GM23248 (cell line): ENCODE data around the gene ROR1. TPM values are rescaled to one million over a fixed set of nuclear protein-coding genes. Genes with fewer than 3 reads are reported as not detected.

Experiments used
- DNase-seq: peaks from one replicate; pipeline ENCODE4 v3.0.0-alpha.2; 2015
- H2AFZ ChIP-seq: fragments of 200-600 bp; sonication (generic); 2 replicates; pipeline ENCODE4 v1.6.1; 2016; ENCODE audit warnings: antibody characterized with exemption
- H3F3A ChIP-seq: fragments of 200-600 bp; sonication (generic); 2 replicates; pipeline ENCODE4 v1.6.1; 2016; ENCODE audit warnings: mild to moderate bottlenecking, antibody characterized with exemption, mixed run types; ENCODE audit not compliant: insufficient read depth
- H3K27ac ChIP-seq: fragments of 200-600 bp; sonication (generic); 2 replicates; pipeline ENCODE4 v1.5.1; 2016; ENCODE audit warnings: mild to moderate bottlenecking
- H3K27me3 ChIP-seq: fragments of 200-600 bp; sonication (generic); replicated peaks from 2 replicates; pipeline ENCODE4 v1.6.1; 2016; ENCODE audit warnings: mild to moderate bottlenecking; ENCODE audit not compliant: insufficient read depth
- H3K36me3 ChIP-seq: fragments of 200-600 bp; sonication (generic); 2 replicates; pipeline ENCODE4 v1.6.1; 2016; ENCODE audit warnings: low read depth, mild to moderate bottlenecking
- H3K4me1 ChIP-seq: fragments of 200-600 bp; sonication (generic); 2 replicates; pipeline ENCODE4 v1.6.1; 2016; ENCODE audit warnings: mild to moderate bottlenecking; ENCODE audit not compliant: insufficient read depth
- H3K4me2 ChIP-seq: fragments of 200-600 bp; sonication (generic); one replicate; pipeline ENCODE4 v1.6.1; 2016; ENCODE audit warnings: mild to moderate bottlenecking; ENCODE audit not compliant: unreplicated experiment
- H3K4me3 ChIP-seq: fragments of 200-600 bp; sonication (generic); 2 replicates; pipeline ENCODE4 v1.5.1; 2016; ENCODE audit warnings: mild to moderate bottlenecking
- H3K79me2 ChIP-seq: fragments of 200-600 bp; sonication (generic); 2 replicates; pipeline ENCODE4 v1.6.1; 2016; ENCODE audit warnings: mild to moderate bottlenecking; ENCODE audit not compliant: insufficient read depth
- H3K9ac ChIP-seq: fragments of 200-600 bp; sonication (generic); 2 replicates; pipeline ENCODE4 v1.6.1; 2016; ENCODE audit warnings: mild to moderate bottlenecking
- H3K9me2 ChIP-seq: fragments of 200-600 bp; sonication (generic); 2 replicates; pipeline ENCODE4 v1.6.1; 2016; ENCODE audit warnings: mixed run types, mild to moderate bottlenecking, moderate library complexity; ENCODE audit not compliant: insufficient read depth
- H3K9me3 ChIP-seq: fragments of 200-600 bp; sonication (generic); one replicate; pipeline ENCODE4 v1.6.1; 2017; ENCODE audit warnings: low read depth
- H4K20me1 ChIP-seq: fragments of 200-600 bp; sonication (generic); 2 replicates; pipeline ENCODE4 v1.6.0; 2016; ENCODE audit not compliant: insufficient read depth
- EZH2 ChIP-seq: fragments of 200-600 bp; sonication (generic); IDR thresholded peaks from 2 replicates; pipeline ENCODE4 v1.6.1; 2018; ENCODE audit warnings: antibody characterized with exemption, mild to moderate bottlenecking; ENCODE audit not compliant: insufficient read depth, poor library complexity, severe bottlenecking
- EZH2phosphoT487 ChIP-seq: fragments of 200-600 bp; sonication (generic); IDR thresholded peaks from 2 replicates; pipeline ENCODE4 v1.6.1; 2018; ENCODE audit warnings: antibody characterized with exemption, moderate library complexity, mild to moderate bottlenecking, low read depth; ENCODE audit not compliant: insufficient read depth
- WGBS, 2 experiments: methylation state at CpG; one replicate each; pipeline ENCODE4 v1.1.6; 2015 to 2017; ENCODE audit warnings: low lambda C conversion rate in 2 of 2, low coverage in 1 of 2; ENCODE audit errors: missing lambda C conversion rate in 2 of 2; 5-methylcytosine and 5-hydroxymethylcytosine counted together
- in situ Hi-C: fragments of 300-500 bp; cut with MboI; formaldehyde crosslinking; loops from 2 replicates; pipeline ENCODE4 v1.15.0; 2020
- polyA plus RNA-seq: library from polyadenylated mRNA; unstranded; fragments of >200 nt; fragmentation: Nextera tagmentation; extraction: Ambion mirVana; gene quantifications from 2 replicates; pipeline ENCODE4 v1.2.1, GENCODE V29; 2016
- total RNA-seq: library from RNA; depleted of rRNA; stranded (reverse); fragments of >200 nt; shearing (Covaris generic); gene quantifications from 2 replicates; pipeline ENCODE4 v1.2.3, GENCODE V29; 2014

ROR1 gene
- total and polyA plus RNA-seq, 2 experiments from 2014 or later, result 12.0 to 13.3 TPM

DNA sequence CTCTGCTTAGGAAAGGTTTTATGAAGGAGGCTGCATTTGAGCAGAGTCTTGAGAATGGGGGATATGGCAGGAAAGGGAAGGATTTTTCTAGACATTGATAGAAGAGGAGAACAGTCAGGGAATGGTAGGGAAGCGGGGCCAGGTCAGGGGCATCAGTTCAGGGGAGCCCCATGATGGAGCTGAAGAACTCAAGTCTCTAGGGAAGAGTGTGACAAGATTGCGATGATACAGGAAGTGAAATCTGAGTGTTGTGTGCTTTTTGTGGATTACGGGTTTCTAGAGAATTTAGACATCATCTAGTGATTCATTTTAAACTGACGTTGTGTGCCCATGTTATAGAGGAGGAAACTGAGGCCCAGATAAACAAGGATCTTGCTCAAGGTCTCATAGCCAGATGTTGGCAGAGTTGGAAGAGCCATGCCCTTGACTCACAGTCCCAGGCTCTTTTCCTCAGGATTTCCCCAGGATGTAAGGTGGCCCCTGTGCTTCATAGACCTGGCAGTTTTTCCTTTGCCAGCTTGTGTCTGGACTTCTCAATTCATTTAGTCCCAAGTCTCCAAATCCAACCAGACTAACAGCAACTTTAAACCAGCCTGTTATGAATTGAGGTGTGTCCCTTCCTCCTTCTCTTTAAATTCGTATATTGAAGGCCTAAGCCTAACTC is 130.3 kb downstream of the ROR1 start:
- Histone ChIP-seq H3F3A (no peaks in the 10 kb centered on the region; the same call in 1 of the 2 replicates), H3K4me3 (no peak overlapping the region), H3K4me1 (peaks cover 8% of the 10 kb centered on the region), H3K9me2 (no peaks in the 10 kb centered on the region), H2AFZ (no peak overlapping the region), H3K4me2 (no peak overlapping the region), H3K9ac (no peak overlapping the region), H3K27ac (no peak overlapping the region), H3K36me3 (no peaks in the 10 kb centered on the region), H3K79me2 (no peaks in the 10 kb centered on the region), H3K27me3 (no peaks in the 10 kb centered on the region), H3K9me3 (no peaks in the 10 kb centered on the region), H4K20me1 (no peaks in the 10 kb centered on the region)
- in situ Hi-C loops, result loop anchor here (25.0 kb wide), 1 partner anchor 217 kb away; no protein-coding TSS in a partner anchor
- no peak for DNase-seq
- WGBS, 2 experiments, result 96 to 98% methylated on average over 5 of the region's 5 CpGs
- no peak for TF ChIP-seq EZH2
- TF ChIP-seq EZH2phosphoT487, result no peak

GRCh38 chr1:63904826-63905225 is 131.0 kb downstream of the ROR1 start:
- no peaks in the 10 kb centered on the region for H3K79me2 ChIP-seq
- DNase-seq, result no peak
- H3K27me3 ChIP-seq, result no peaks in the 10 kb centered on the region
- in situ Hi-C loops, result loop anchor here (25.0 kb wide), 1 partner anchor 218 kb away; no protein-coding TSS in a partner anchor
- H3K4me3 ChIP-seq, result no peak overlapping the region
- H3K9ac ChIP-seq, result no peak overlapping the region
- H2AFZ ChIP-seq, result no peak overlapping the region
- H3F3A ChIP-seq, result no peaks in the 10 kb centered on the region; the same call in 1 of the 2 replicates
- peaks cover 11% of the 10 kb centered on the region for H3K4me1 ChIP-seq
- H3K9me2 ChIP-seq, result no peaks in the 10 kb centered on the region
- H3K27ac ChIP-seq, result no peak overlapping the region
- H3K36me3 ChIP-seq, result no peaks in the 10 kb centered on the region
- no peak overlapping the region for H3K4me2 ChIP-seq
- WGBS, 2 experiments, result 94 to 100% methylated on average over 2 of the region's 2 CpGs
- H3K9me3 ChIP-seq, result no peaks in the 10 kb centered on the region
- H4K20me1 ChIP-seq, result no peaks in the 10 kb centered on the region
- TF ChIP-seq EZH2 (no peak), EZH2phosphoT487 (no peak)

DNA sequence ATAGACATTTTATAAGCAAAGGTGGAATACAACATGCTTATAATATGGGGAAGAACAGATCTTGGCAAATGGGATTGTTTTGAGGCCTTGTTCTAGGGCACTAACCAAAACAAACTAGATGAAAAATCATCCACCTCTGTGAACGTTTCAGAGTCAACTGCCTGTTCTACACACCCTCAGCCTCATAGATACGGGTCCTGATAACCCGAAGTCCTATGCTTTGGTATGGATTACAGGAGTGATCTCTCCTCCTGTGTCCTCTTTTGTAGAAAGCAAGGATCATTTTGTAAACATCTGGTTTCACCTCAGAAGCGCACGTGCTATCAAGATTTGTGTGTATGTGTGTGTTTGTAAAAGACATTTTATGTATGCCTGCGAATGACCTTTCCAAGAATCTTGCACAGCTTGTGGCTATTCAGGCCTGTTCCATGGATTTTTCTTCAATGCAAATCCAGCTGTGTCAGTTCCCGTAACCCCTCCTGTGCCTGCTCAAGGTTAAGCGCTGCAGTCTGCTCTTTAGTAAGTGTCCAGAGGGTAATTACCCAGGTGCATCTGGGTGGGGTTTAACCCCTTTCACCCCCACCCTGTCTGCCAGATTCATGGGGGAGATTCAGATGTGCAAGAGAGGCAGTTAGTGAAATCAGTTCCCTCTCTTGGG is 132.4 kb downstream of the ROR1 start:
- Histone ChIP-seq H3F3A (no peaks in the 10 kb centered on the region; the same call in 1 of the 2 replicates), H3K36me3 (no peaks in the 10 kb centered on the region), H3K9me3 (no peaks in the 10 kb centered on the region), H2AFZ (no peak overlapping the region), H3K9me2 (no peaks in the 10 kb centered on the region), H3K9ac (no peak overlapping the region), H3K4me1 (peaks cover 14% of the 10 kb centered on the region), H3K4me3 (no peak overlapping the region), H3K4me2 (no peak overlapping the region), H3K79me2 (no peaks in the 10 kb centered on the region), H3K27me3 (no peaks in the 10 kb centered on the region), H3K27ac (no peak overlapping the region), H4K20me1 (no peaks in the 10 kb centered on the region)
- 76 to 78% methylated on average over 8 of the region's 8 CpGs for WGBS, 2 experiments
- no peak for DNase-seq
- TF ChIP-seq EZH2 (no peak), EZH2phosphoT487 (no peak)
- in situ Hi-C loops, result loop anchor here (25.0 kb wide), 1 partner anchor 219 kb away; no protein-coding TSS in a partner anchor

DNA sequence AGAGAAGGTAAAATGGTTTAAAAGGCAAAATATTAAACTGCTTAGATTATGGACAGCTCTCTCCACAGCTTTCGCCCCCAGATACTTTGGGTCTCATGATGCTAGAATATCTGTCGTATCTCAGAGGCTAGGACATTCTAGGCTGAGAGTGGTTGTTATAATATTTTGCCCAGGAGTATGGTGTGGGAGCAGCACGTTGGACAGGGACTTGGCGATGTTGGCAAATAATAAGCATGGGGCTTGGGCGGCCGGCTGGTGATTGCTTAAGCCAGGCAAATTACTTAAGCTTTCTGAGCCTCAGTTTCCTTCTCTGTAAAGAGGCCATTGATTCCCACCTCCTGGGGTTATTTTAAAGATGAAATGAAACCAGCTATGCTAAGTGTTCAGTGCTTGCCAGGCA is 133.2 kb downstream of the ROR1 start:
- Histone ChIP-seq H4K20me1 (no peaks in the 10 kb centered on the region), H3K27ac (no peak overlapping the region), H3K9me3 (no peaks in the 10 kb centered on the region), H2AFZ (no peak overlapping the region), H3K4me1 (peaks cover 14% of the 10 kb centered on the region), H3K9ac (no peak overlapping the region), H3K4me2 (no peak overlapping the region), H3K4me3 (no peak overlapping the region), H3K27me3 (no peaks in the 10 kb centered on the region), H3K79me2 (no peaks in the 10 kb centered on the region), H3F3A (no peaks in the 10 kb centered on the region; the same call in 1 of the 2 replicates), H3K9me2 (no peaks in the 10 kb centered on the region), H3K36me3 (no peaks in the 10 kb centered on the region)
- no peak for DNase-seq
- no peak for TF ChIP-seq EZH2phosphoT487
- no peak for TF ChIP-seq EZH2
- in situ Hi-C loops, result loop anchor here (25.0 kb wide), 1 partner anchor 220 kb away; no protein-coding TSS in a partner anchor
- WGBS, 2 experiments, result 64% methylated on average over 6 of the region's 6 CpGs
